ENCODE data around the gene TSPAN1.

The TSPAN1 gene

DNA sequence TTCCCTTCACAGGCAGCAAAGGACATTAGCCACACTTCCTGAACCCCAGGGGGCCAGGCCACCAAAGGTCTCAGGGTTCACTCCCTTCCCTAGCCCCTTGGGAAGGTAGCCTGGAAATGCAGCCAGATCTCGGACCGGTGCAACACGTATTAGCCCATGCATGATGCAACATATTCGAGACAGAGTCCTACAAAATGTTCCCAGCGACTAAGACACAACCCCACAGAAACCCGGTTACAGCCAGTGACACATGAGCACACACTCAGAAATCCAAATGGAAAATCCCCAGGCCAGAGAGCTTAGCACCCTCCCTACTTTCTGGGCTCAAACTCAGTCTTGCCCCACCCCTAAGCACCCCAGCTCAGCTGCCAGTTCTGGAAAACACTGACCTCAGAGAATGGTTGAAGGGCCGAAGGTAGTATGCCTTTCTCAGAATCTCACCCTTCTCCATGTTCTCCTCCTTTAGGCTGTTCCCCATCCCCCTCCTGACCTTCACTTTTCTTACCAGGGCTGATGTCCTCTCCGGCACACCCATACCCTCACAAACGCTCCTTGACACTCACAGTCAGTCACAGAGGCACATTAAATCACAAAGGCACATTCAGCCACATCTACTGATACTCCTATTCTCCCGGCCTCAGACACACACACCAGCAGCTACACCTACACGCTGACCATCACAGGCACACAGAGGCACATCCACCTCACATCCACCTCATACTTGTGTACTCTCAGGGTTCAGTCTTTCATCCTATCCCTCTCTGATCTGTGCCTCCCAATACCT lies at the start of gene TSPAN1:
Gene TSPAN1, plus strand, starts transcription at position 640 of the 784 bp plus-strand sequence. CDS start 6,021 bp downstream, outside the sequence.
- no peak for DNase-seq (ENCODE audit: low read depth in 2 of 2)

DNA sequence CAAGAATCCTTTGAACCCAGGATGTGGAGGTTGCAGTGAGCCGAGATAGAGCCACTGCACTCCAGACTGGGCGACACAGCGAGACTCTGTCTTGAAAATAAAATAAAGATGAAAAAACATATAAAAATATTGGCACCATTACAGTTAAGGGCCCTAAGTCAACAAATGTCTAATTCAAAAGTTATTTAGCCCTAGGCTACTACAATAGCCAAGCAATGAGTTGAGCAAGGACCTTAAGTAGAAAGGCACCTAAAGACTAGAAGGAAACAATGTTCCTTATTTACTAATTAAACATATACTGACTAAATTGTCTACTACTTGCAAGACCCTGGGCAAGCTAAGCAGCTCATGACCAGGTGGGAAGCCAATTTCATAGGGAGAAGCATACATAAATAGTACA lies 46.5 kb upstream of the TSPAN1 start:
- no peak for DNase-seq (ENCODE audit: low read depth in 2 of 2)

- no peak for DNase-seq (ENCODE audit: low read depth in 2 of 2)
Observed at GRCh38 chr1:46130121-46130520, 44.8 kb upstream of the TSPAN1 start.

- DNase-seq (ENCODE audit: low read depth in 2 of 2), result no peak
Observed at GRCh38 chr1:46130606-46131005, 44.3 kb upstream of the TSPAN1 start.

GRCh38 chr1:46131093-46131492 lies 43.8 kb upstream of the TSPAN1 start:
- DNase-seq (ENCODE audit: low read depth in 2 of 2), result no peak

- peak; percentile 4 to 16 for DNase-seq (ENCODE audit: low read depth in 2 of 2)
Observed at GRCh38 chr1:46131712-46132528, 43.0 kb upstream of the TSPAN1 start.

DNA sequence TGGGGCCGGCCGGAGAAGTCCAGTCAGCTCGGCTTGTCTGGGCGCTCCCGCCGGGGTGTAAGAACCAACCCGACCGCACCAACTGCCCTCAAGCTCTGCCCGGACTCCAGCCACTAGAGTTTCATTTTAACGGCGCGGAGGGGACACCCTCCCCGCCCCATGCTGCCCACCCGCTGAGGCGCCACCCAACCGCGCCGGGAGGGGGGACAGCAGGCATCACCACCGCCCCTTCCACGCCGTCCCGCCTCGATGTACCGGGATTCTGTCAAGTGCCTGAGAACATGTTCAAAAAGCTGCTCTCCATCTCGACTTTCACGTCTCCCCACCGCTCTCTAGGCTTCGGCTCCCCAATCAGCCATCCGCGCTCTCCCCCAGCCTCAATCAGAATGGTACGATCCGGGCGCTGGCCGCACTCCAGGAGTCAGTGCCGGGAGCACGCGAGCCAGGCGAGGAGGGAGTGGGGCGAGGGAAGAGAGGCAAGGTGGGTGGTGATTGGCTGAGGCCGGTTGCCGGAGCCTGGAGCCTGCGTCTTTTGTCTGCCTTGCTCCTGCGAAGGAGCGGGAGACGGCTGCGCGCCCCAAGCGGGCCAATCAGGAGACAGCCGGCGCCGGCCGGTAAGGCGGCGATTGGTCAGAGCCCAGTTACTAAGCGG lies 42.2 kb upstream of the TSPAN1 start, which contains the start of gene PIK3R3:
Gene PIK3R3, minus strand, starts transcription at position 101 of the 652 bp plus-strand sequence. CDS start 677 bp downstream, outside the sequence.
- peak; percentile 81 to 84 for DNase-seq (ENCODE audit: low read depth in 2 of 2)

- DNase-seq (ENCODE audit: low read depth in 2 of 2), result peak; percentile 14 to 28
Observed at GRCh38 chr1:46133181-46133658, 41.7 kb upstream of the TSPAN1 start.

GRCh38 chr1:46133781-46134350 lies 41.0 kb upstream of the TSPAN1 start:
- no peak for DNase-seq (ENCODE audit: low read depth in 2 of 2)

DNA sequence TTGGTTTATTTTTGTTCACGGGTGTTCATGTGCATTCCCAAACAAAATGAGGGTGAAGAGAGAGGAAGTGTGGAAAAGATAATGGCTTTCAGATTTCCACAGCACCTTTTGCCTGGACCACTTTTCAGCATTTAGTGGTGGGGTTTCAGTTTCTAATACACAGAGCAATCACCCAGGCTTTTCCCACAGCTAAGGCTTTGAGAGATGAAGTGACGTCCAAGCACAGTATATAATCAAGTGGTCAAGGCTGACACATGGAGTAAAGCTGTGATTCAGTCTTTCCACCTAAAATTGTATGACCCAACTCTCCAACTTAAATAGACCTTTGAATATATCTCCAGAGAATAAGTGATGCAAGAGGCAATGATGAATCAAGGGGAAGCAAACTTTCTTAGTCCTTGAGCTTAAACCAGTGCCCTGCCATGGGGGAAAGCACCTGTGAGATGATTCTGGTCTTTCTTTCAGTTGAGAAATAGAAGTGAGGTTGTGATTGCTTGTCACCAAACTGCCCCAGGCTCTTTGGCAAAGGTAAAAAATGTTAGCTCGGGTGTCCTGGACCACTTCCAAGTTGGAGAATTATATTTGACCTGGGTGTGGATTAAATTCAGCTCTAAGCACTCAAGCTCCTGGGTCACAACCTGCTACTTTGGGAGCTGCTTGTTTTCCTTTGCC lies 40.1 kb upstream of the TSPAN1 start:
- DNase-seq (ENCODE audit: low read depth in 2 of 2), result no peak

GRCh38 chr1:46136711-46137110 lies 38.2 kb upstream of the TSPAN1 start:
- DNase-seq (ENCODE audit: low read depth in 2 of 2), result no peak

DNA sequence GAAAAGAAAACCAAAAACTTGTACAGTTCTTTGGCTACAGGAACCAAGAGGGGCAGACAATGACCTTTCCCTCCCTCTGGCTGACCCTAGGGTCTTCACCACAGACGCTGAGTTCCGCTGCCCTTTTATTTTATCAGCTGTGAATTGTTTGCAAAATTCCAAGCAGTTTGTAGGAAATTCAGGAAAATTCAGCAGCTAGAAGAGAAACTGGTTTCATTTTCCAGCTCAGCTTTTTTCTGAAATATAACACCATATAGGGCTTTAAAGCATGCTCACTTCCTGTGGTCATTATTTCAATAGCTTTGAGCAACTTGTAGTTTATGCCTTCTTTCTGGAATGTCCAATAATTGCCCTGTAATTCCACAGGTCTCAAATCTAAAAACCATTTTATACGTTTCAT lies 37.0 kb upstream of the TSPAN1 start:
- no peak for DNase-seq (ENCODE audit: low read depth in 2 of 2)

- no peak for DNase-seq (ENCODE audit: low read depth in 2 of 2)
Observed at GRCh38 chr1:46148318-46148717, 26.6 kb upstream of the TSPAN1 start.

- no peak for DNase-seq (ENCODE audit: low read depth in 2 of 2)
Observed at GRCh38 chr1:46150085-46150484, 24.8 kb upstream of the TSPAN1 start.

DNA sequence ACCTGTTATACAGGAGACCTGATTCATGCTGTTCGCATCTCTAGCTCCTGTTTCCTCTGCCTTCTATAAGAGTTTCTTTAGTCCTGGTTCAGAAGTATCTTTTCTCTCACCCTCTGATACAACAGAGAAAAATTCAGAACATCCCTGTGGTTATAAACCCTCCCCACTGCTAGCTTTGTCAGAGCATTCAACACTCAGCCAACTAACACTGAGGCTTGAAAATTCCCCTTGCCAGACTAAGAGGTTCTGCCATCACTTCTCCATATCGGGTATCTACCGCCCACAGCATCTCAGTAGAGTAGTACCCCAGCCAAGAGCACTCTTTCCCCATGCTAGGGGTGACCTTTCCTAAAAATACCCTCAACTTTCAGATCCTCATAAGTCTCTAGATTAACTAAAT lies 22.9 kb upstream of the TSPAN1 start:
- DNase-seq (ENCODE audit: low read depth in 2 of 2), result no peak

GRCh38 chr1:46153228-46153627 lies 21.7 kb upstream of the TSPAN1 start:
- DNase-seq (ENCODE audit: low read depth in 2 of 2), result no peak

GRCh38 chr1:46153732-46154131 lies 21.2 kb upstream of the TSPAN1 start:
- no peak for DNase-seq (ENCODE audit: low read depth in 2 of 2)

DNA sequence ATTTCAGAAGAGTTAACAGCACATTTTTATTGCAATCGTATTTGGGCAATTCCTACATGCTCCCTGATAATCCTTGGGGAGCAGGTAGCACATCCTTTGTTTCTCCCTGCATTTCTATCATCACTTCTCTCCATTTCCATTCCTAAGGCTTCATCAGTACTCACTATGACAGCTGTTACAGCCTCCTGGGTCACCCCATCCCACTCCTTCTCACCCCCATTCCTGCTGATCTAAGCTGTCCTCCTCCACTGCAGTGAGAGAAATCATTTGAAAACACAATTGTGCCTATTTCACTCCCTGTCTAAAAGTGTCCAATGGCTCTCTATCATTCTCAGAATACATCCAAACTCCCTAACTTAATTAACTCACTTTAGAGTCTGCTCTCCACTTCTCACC lies 17.0 kb upstream of the TSPAN1 start:
- DNase-seq (ENCODE audit: low read depth in 2 of 2), result no peak

DNA sequence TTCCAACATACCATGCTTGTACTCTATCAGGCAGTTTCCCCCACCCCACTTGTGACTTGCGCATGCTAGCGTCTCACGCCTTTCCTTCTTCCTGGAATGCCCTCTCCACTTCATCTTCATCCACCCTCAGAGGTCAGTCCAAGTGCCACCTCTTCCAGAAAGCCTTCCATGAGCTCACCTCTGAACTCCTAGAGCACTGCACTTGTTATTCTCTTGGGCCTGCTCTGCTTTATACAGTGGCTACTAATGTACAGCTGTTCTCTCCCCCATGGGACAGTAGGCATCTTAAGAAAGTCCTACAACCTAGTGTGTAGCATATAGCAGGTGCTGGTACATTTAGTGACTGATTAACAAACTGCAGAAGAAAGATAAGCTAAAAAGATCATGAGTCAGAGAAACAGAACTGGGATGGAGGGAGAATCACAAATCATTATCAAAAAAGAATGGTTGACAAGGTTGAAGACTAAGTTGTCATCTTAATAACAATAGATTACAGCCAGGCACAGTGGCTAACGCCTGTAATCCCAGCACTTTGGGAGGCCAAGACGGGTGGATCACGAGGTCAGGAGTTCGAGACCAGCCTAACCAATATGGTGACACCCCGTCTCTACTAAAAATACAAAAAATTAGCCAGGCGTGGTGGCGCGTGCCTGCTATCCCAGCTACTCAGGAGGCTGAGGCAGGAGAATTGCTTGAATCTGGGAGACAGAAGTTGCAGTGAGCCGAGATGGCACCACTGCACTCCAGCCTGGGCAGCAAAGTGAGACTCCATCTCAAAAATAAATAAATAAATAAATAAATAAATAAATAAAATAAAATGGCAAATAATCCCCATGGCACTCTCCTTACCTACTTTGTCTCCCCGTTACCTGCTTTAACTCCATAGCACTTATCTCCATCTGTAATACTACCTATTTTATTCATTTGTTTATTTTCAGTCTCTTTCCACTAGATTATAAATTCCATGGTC lies 16.3 kb upstream of the TSPAN1 start:
- no peak for DNase-seq (ENCODE audit: low read depth in 2 of 2)

DNA sequence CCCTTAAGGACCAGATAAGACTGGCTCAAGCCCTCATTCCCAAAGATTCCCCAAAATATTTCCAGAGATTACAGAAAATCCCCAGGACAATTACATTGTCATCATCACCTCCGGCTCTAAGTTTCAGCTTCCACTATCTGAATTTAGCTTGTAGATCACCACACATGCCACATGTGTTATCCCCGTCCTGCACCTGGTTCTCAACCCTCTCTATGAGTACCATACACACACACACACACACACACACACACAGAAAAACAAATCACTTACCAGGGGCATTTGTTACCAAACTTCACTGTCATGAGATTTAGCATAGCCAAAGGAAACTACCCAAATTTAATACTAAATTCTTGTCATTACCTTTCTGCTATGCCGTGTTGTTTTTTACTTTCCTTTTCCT lies 15.4 kb upstream of the TSPAN1 start:
- DNase-seq (ENCODE audit: low read depth in 2 of 2), result no peak
